DMS153 treated with DMSO at 0.1 percent for 48 hours (cell line): ENCODE results near the gene LRRC7.
"Not testable (repeated sequence)": the region's sequence is repeated elsewhere in the genome, so short reads cannot be mapped to it uniquely, and the experiment has no call there.

Source experiments
- DNase-seq: peaks from one replicate; lab custom pipeline; 2025; ENCODE audit not compliant: unreplicated experiment; lab: John Stamatoyannopoulos, UW

LRRC7 gene

GRCh38 chr1:69693921-69694675 is 126.4 kb downstream of the LRRC7 start:
- DNase-seq = no peak

- DNase-seq = no peak
Observed at GRCh38 chr1:69697340-69697739, 129.6 kb downstream of the LRRC7 start.

- no peak for DNase-seq
Observed at GRCh38 chr1:69700770-69701169, 133.0 kb downstream of the LRRC7 start.

- no peak for DNase-seq
Observed at GRCh38 chr1:69702085-69702484, 134.4 kb downstream of the LRRC7 start.

- DNase-seq = no peak
Observed at GRCh38 chr1:69706473-69706872, 138.8 kb downstream of the LRRC7 start.

- DNase-seq = no peak
Observed at GRCh38 chr1:69707103-69707502, 139.4 kb downstream of the LRRC7 start.

GRCh38 chr1:69710484-69711189 is 142.9 kb downstream of the LRRC7 start:
- DNase-seq = no peak

GRCh38 chr1:69711190-69711930 is 143.6 kb downstream of the LRRC7 start:
- DNase-seq = no peak

GRCh38 chr1:69717834-69718233 is 150.1 kb downstream of the LRRC7 start:
- DNase-seq = not testable (repeated sequence)

GRCh38 chr1:69728206-69728605 is 160.5 kb downstream of the LRRC7 start:
- no peak for DNase-seq

- no peak for DNase-seq
Observed at GRCh38 chr1:69733061-69733460, 165.3 kb downstream of the LRRC7 start.

- peak; percentile 32 for DNase-seq
Observed at GRCh38 chr1:69737527-69738185, 169.9 kb downstream of the LRRC7 start.

GRCh38 chr1:69738458-69739250 is 170.9 kb downstream of the LRRC7 start:
- no peak for DNase-seq

GRCh38 chr1:69739251-69739605 is 171.5 kb downstream of the LRRC7 start:
- no peak for DNase-seq

GRCh38 chr1:69743146-69743545 is 175.4 kb downstream of the LRRC7 start:
- DNase-seq = no peak

- no peak for DNase-seq
Observed at GRCh38 chr1:69744381-69744780, 176.7 kb downstream of the LRRC7 start.

- DNase-seq = no peak
Observed at GRCh38 chr1:69747207-69747606, 179.5 kb downstream of the LRRC7 start.

- no peak for DNase-seq
Observed at GRCh38 chr1:69750638-69751037, 182.9 kb downstream of the LRRC7 start.

- no peak for DNase-seq
Observed at GRCh38 chr1:69752831-69753230, 185.1 kb downstream of the LRRC7 start.

GRCh38 chr1:69754521-69754920 is 186.8 kb downstream of the LRRC7 start:
- DNase-seq = no peak

GRCh38 chr1:69755647-69756046 is 187.9 kb downstream of the LRRC7 start:
- DNase-seq = no peak
